HG03457 (cell line): ENCODE data around the gene SYT3.
A peak's percentile ranks its signal among the peaks of the same experiment; 100 is the strongest.

Experiments used
- ATAC-seq: cut with Tn5 transposase; IDR thresholded peaks from one replicate; pipeline ENCODE4 v1.9.1; 2021; ENCODE audit warnings: moderate number of reproducible peaks; ENCODE audit not compliant: unreplicated experiment

Gene SYT3

DNA sequence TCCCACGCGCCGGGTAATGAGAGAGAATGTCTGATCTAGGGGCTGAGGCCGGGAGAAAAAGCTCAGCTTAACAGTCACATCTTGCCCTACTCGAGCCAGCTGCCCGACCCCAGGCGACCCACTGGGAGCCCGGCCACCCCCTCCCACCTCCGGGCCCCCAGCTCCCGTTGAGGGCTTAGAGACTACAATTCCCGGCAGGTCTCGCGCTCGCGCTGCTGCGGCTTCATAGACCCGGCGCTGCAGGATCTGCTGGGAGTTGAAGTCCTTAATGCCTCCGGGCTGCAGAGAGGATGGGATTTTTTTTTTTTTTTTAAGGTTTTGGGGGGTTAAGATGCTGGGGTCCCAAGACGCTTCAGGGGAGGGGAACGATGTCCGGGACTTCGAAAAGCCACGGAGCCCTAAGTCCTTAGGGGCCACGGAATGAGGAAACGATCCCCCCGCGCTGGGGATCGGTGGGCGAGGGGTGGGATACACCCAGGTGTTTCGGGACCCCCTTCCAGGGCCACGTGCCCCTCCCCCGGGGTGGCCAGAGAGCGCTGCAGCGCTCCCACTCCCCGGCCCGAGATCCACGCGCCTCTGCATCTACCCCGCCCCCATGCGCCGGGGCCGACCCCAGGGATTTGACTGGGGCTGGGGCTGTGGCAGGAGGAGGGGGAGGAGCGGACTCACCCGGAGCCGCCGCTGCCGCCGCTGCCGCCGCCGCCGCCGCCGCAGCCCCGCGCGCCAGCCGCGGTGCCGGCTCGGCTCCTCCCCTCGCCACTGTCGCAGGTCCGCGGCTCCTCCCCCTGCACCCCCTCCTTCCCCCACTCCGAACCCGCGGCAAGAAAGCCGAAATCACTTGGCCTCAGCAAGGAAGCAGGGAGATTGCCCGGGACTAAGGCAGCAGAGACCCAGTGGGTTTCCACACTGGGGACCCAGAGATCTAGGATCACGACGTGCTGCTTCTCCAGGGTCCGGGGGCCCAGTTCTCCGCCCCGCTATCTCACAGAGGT lies at the start of gene SYT3:
Gene SYT3 (minus strand): TSS at position 761 of the 992 bp plus-strand sequence. CDS start 2,470 bp downstream, outside the sequence.
- ATAC-seq: no peak

- no peak for ATAC-seq
These were observed 49.1 kb upstream of the SYT3 start for GRCh38 chr19:50688766-50689165.

DNA sequence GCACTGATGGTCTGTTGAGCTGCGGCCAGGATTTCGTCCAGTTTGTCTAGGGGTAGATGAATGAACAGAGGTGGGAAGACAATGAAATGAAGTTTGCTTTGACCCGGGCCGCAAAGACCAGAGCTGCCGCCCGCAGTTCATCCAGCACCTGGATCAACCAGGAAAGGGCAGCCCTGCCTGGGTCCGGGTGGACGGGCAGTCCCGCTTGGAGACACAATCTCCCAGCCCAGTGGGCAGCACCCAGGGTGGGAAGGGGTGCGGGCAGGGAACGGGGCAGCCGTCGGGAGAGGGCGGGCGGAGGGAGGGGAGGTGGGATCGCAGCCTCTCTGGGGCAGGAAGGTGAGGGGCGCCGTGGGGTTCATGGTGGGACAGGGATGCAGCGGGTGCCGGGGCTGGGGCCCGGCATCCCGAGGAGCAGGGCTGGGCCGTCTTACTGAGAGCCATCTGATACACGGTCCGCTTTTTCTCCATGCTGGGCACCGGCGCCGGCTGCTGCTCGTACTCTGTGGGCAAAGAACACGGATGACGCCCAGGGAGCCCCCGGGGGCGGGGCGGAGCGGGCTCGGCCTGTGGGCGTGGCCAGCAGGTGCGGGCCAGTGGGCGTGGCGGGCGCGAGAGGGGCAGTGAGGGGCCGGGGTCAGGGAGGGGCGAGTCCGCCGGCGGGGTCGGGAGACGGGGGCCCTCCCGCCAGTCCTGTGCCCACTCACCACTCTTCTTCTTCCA lies 46.8 kb upstream of the SYT3 start:
- no peak for ATAC-seq

- ATAC-seq: peak; percentile 83
These were observed 39.8 kb upstream of the SYT3 start for GRCh38 chr19:50679177-50680125.

- no peak for ATAC-seq
These were observed 38.6 kb upstream of the SYT3 start for GRCh38 chr19:50678323-50678722.

DNA sequence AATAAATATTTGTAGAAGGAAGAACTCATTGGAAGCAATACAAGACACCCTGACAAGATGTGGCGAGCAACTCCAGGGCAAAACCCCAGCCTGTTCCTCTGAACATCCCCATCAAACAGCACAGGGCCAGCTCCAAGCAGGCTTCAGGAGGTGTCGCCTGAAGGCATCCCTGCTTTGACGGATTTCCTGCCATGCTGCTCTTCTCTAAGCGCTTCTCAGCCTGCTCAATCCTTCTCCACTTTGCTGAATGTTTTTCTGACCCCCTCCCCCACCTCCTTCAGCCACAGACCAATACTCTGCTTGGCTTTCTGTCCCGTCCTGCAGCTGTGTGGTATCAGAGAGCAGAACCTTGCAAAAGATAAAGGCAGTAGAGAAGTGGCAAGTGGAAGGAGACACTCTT lies 38.0 kb upstream of the SYT3 start:
- no peak for ATAC-seq

DNA sequence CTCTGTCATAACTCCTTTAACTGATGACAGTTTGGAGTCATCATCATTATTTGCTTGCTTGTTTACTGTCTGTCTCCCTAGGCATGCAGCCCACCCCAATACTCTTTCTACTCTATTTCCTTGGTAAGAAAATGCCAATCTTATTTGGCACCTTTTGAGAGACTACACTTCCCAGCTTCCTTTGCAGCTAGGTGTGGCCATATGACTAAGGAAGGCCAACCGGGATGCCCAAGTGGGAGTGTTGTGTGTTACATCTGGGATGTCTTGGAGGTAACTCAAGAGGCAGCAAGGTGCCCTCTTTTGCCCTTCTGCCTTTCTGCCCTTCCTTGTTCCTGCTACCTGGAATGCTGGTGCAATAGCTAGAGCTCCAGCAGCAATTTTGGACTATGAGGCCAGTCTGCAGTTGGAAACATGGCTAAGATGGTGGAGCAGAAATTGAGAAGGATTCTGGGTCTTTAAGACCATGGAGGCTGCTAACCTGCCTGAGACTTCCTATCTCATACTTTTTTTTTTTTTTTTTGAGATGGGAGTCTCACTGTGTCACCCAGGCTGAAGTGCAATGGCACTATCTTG lies 37.0 kb upstream of the SYT3 start:
- no peak for ATAC-seq

DNA sequence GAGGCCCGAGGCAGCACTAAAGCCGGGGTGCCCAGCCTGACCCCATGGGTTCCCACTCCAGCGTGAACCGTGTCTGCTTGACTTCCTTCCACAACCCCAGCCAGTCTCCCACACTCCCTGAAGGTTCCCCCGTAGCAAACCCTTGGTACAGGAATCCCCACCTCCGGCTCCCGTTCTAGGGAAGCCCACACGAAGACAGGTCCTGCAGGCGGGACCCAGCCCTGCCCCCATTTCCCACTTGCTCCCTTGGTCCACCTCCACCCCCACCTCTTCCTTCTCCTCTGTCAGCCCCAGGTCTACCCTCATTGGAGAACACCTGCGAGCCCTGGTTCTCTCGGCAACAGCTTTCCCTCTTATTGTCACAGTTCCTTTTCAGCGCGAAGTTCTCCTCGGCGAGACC lies 33.4 kb upstream of the SYT3 start:
- ATAC-seq: no peak

GRCh38 chr19:50670102-50670380 lies 30.4 kb upstream of the SYT3 start:
- no peak for ATAC-seq

DNA sequence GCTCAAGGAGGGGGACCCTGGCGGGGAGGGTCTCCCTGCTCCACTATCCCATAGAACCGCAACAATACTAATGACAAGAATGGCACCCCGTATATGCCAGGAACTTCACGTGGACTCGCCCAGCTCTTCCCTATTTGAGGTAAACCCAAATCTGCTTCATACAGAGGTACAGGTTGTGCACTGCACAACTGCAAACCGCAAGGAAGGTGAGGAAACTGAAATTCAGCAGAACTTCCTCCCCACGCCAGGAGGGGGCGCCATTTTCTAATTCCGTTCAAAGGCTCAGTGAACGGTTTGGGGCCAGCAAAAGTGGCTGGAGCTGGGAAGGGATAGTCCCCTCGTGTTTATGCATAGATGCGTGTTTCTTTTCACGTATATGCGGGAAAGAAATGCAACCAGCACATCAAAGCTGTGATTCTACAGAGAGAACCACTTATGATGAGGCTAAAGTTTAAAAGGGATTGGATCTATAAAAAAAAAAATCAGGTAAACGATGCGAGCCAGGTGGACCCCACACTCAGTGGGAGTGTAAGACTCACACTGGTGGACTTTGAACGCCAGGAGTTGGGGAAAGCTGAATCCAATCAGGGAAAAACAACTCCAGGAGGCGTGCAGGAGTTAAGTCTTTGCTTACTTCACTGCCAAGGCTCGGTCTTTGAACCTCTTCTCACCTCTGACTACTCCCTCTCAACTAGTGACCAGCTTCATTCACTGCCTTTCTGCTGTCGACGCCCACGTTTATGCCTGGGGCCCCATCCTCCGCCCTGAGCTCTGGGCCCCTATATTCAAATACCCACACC lies 29.8 kb upstream of the SYT3 start:
- no peak for ATAC-seq

DNA sequence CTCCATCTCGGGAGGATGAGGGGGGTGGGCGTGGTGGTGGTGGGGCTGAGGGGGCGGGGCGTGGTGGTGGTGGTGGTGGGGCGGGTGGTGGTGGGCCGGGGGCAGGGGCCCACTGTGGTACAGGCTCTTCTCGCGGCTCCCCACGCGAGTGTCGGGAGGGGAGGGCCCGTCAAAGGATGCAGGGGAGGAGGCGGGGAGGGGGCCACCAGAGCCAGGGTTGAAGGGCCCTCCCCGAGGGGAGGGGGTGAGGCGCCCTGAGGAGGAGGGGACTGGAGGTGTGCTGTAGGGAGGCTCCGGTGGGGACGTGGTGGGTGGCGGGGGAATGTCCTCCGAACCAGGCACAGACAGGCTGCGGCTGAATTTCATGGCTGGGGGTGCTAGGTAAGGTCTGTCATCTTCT lies 29.2 kb upstream of the SYT3 start:
- ATAC-seq: no peak

- ATAC-seq: no peak
These were observed 28.7 kb upstream of the SYT3 start for GRCh38 chr19:50668416-50668815.

DNA sequence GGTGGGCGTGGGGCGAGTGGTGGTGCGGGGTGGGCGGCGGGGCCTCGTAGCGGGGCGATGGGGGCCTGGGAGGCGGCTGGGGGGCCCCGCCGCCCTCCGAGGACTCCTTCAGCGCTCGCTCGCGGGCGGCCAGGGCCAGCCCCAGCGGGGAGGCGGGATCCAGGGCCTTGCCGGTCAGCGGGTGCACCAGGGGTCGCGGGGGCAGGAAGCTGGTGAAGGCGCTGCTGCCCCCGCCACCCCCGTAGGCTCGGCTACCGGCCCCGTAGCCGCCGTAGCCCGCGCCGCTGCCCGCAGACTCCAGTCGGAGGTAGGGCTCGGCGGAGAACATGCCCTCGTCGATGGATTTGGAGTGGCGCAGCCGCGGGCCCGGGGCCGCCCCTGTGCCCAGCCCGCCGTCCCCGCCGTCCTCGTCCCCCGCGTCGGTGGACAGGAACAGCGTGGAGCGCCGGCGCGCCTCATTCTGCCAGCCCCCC lies 28.1 kb upstream of the SYT3 start:
- ATAC-seq: no peak

GRCh38 chr19:50667177-50667758 lies 27.6 kb upstream of the SYT3 start:
- no peak for ATAC-seq

DNA sequence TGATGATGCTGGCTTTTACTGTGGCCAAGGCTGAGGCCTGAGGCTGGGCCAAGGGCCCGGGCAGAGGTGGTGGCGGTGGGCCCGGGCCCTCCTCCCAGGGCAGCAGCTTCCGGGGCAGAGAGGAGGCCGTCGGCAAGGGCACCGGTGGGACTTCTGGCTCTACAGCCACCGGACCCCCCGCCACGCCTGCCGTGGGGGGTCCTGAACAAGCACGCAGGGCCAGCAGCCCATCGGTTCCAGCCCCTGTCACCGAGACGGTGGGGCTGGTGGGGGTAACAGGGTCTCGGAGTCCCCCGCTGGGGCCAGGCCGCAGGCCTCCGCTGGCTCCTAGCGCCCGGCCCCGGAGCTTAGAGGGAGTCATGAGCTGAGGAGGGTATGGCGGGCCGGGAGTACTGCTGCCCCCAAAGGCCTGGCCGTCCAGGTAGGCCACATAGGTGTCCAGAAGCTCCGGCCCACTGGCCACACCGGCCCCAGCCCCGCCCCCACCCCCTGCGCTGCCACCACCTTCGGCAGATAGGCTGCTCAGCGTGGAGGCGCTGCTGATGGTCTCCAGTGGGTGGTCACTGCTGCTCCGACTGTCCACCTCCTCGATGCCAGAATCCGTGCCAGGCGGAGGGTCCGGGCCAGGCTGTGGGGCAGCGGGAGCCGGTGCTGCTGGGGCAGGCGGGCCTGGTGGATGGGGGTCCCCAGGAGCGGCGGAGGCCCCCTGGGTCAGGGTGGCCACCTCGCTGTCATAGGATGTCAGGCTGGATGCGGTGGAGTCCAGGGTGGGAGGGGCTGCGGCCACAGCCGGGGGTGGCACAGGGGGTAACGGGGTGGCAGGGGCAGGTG lies 26.9 kb upstream of the SYT3 start:
- no peak for ATAC-seq

- no peak for ATAC-seq
These were observed 24.5 kb upstream of the SYT3 start for GRCh38 chr19:50664204-50664603.

- ATAC-seq: no peak
These were observed 23.8 kb upstream of the SYT3 start for GRCh38 chr19:50663482-50663790.

DNA sequence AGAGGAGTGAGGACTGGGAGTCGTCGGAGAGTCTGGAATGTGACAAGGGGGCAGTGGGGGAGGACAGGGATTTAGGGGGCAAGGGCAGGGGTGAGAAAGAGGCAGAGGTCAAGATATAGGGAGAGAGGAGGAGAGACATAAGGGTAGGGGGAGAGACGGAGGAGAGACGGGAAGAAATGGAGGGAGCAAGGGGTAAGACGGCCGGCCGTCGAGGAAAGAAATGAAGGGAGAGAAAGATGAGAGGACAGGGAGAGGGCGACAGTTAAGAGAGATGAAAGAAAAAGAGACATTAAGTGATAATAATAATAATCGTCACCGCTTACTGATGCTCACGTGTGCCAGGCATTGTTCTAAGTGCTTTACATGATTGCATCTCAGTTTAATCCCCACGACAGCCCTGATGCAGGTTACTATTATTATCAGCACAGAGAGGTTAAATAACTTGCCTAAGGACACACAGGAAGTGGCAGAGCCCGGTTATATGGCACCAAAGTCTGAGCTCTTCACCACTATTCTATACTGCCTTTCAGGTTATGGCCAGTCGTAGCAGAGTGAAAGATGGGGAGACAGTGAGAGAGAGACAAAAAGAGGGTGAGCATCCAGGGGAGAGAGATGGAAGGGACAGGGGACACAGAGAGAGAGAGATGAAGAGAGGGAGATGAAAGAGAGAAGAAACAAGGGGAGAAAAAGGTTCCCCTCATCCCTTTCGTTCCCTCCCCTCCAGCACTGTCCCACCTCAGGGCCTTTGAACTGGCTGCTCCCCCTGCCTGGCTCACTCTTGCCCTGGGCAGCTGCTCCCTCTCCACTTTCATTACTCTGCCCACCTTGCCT lies 23.2 kb upstream of the SYT3 start:
- ATAC-seq: no peak
